ENCODE results near the gene AKR1E2.
A peak's percentile ranks its signal among the peaks of the same experiment; 100 is the strongest.

Gene AKR1E2

DNA sequence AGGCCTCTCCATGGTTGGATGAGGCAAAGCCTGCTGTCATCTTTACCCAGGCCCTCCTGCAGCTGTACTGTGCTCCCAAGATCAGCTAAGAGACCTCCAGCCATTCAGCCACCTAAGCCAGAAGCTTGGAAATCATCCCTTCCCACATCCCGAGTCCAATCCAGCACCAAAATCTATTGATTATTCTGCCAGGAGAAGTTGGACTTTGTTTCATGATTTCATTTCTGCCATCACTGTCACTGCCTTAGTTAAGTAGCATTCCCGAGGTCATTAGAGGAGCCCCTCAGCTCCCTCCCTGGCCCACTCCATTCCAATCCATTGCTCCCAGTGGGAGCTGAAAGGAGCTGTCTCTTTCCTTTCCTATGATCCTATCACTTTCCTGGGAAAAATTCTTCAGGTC lies 14.1 kb downstream of the AKR1E2 start:
- H3K4me1 Mint-ChIP-seq (ENCODE audit: low read depth), result no peaks in the 10 kb centered on the region
- H3K27ac Mint-ChIP-seq, result no peak overlapping the region
- intact Hi-C loops (cut with micrococcal nuclease), result no loop called here

GRCh38 chr10:4843525-4844180 lies 17.6 kb downstream of the AKR1E2 start:
- Mint-ChIP-seq H3K9me3 (no peaks in the 10 kb centered on the region), H3K4me1 (ENCODE audit: low read depth) (peaks cover 15% of the 10 kb centered on the region)

More for the DNA sequence above, 14.1 kb downstream of the AKR1E2 start:
- Mint-ChIP-seq H3K4me3 (no peak overlapping the region), H3K27me3 (no peaks in the 10 kb centered on the region), H3K36me3 (ENCODE audit: low read depth) (peaks cover 30% of the 10 kb centered on the region), H3K9me3 (no peaks in the 10 kb centered on the region)

DNA sequence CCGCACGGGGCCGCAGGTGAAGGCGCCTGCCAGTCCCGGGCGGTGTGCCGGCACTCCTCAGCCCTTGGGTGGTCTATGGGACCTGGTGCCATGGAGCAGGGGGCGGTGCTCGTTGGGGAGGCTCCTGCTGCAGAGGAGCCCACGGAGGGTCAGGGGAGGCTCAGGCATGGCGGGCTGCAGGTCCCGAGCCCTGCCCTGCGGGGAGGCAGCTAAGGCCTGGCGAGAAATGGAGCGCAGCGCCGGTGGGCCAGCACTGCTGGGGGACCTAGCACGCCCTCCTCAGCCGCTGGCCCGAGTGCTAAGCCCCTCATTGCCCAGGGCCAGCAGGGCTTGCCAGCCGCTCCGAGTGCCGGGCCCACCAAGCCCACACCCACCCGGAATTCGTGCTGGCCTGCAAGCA lies 18.9 kb downstream of the AKR1E2 start:
- Mint-ChIP-seq H3K36me3 (ENCODE audit: low read depth) (peaks cover 14% of the 10 kb centered on the region), H3K9me3 (no peaks in the 10 kb centered on the region), H3K27me3 (no peaks in the 10 kb centered on the region), H3K4me3 (no peak overlapping the region), H3K4me1 (ENCODE audit: low read depth) (peaks cover 27% of the 10 kb centered on the region), H3K27ac (no peak overlapping the region)
- intact Hi-C loops (cut with micrococcal nuclease), result no loop called here

More at GRCh38 chr10:4843525-4844180, 17.6 kb downstream of the AKR1E2 start:
- Mint-ChIP-seq H3K4me3 (no peak overlapping the region), H3K36me3 (ENCODE audit: low read depth) (peaks cover 14% of the 10 kb centered on the region), H3K27ac (no peak overlapping the region), H3K27me3 (no peaks in the 10 kb centered on the region)
- intact Hi-C loops (cut with micrococcal nuclease), result no loop called here

DNA sequence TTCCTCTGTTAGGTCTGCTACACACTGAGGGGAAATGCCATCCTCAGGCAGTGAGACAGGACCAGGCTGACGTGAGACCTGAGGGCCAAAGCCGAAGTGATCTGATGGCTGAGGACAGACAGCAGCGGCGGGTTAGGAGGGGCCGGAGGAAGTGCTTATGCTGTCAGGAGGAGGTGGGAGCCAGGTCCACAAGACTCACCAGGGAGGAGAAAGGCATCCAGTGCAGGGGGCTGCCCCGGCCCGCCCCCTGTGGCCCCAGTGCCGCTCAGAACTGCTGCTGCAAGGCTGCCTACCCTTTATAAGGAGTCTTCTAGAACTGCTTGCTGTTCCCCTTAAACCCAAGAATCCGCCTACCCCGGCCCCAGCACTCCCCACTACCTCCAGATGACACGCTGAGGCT lies 19.8 kb downstream of the AKR1E2 start:
- H3K4me3 Mint-ChIP-seq, result no peak overlapping the region
- H3K9me3 Mint-ChIP-seq, result no peaks in the 10 kb centered on the region
- intact Hi-C loops (cut with micrococcal nuclease), result no loop called here
- peaks cover 30% of the 10 kb centered on the region for H3K4me1 Mint-ChIP-seq (ENCODE audit: low read depth)
- no peak overlapping the region for H3K27ac Mint-ChIP-seq
- peaks cover 14% of the 10 kb centered on the region for H3K36me3 Mint-ChIP-seq (ENCODE audit: low read depth)
- H3K27me3 Mint-ChIP-seq, result no peaks in the 10 kb centered on the region

DNA sequence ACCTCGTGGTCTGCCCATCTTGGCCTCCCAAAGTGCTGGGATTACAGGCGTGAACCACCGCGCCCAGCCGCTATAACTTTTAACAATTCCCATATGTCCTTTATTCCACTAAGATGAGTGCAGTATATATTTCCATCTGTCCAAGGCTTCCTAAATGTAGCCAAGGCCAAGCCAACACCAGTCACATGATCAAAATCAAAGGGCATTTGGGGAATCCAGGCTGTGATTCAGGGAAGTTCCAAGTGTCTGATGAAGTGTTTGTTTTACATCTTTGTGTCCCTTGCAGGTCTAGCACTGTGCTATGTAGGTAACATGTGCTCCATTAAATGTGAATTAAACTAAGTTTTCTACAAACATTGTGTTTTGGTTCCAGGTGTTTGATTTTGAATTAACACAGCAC lies 20.8 kb downstream of the AKR1E2 start:
- no peak overlapping the region for H3K27ac Mint-ChIP-seq
- no peak overlapping the region for H3K4me3 Mint-ChIP-seq
- H3K9me3 Mint-ChIP-seq, result no peaks in the 10 kb centered on the region
- peaks cover 14% of the 10 kb centered on the region for H3K36me3 Mint-ChIP-seq (ENCODE audit: low read depth)
- intact Hi-C loops (cut with micrococcal nuclease), result no loop called here
- no peaks in the 10 kb centered on the region for H3K27me3 Mint-ChIP-seq
- H3K4me1 Mint-ChIP-seq (ENCODE audit: low read depth), result peaks cover 30% of the 10 kb centered on the region

DNA sequence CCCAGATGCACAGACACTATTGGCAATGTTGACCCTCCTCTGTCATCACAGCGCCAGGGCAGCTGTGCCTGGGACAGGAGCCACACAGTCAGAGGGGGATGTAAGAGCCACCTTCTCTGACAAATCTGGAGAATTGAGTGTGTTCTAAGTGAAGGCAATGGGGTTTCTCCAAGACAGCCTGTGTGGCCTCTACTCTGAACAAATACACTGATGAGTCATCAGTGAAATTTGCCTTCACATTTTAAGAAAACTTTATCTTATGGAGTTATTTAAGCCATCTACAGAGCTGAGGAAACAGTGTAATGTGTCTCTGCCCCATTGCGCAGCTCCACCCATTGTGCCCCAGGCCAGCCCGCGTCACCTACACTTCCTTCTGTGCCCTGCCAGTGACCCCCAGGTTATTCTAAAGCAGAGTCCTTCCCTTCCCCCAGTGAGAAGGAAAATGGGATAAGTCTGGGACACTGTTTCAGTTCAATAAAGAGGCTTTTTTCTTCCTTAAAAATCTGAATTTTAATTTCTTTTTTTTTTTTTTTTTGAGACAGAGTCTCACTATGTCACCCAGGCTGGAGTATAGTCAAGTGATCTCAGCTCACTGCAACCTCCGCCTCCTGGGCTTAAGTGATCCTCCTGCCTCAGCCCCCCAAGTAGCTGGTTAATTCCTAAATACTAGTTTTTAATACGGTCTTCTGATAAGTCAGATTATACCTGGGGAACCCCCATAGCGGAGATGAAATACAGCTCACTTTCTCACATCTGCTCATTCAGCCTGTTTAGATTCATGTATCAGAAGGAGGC lies 21.8 kb downstream of the AKR1E2 start:
- H3K4me3 Mint-ChIP-seq, result no peak overlapping the region

GRCh38 chr10:4848356-4849041 lies 22.5 kb downstream of the AKR1E2 start:
- H3K4me3 Mint-ChIP-seq, result no peak overlapping the region
- peaks cover 13% of the 10 kb centered on the region for H3K36me3 Mint-ChIP-seq (ENCODE audit: low read depth)
- H3K4me1 Mint-ChIP-seq (ENCODE audit: low read depth), result peaks cover 30% of the 10 kb centered on the region
- peak overlapping the region; percentile 58 for H3K27ac Mint-ChIP-seq
- intact Hi-C loops (cut with micrococcal nuclease), result loop anchor here (1.0 to 2.0 kb wide), 4 partner anchors 32 to 586 kb away; no protein-coding TSS in a partner anchor
- no peaks in the 10 kb centered on the region for H3K27me3 Mint-ChIP-seq
- H3K9me3 Mint-ChIP-seq, result no peaks in the 10 kb centered on the region

More for the DNA sequence above, 21.8 kb downstream of the AKR1E2 start:
- peaks cover 30% of the 10 kb centered on the region for H3K4me1 Mint-ChIP-seq (ENCODE audit: low read depth)
- no peaks in the 10 kb centered on the region for H3K9me3 Mint-ChIP-seq
- intact Hi-C loops (cut with micrococcal nuclease), result loop anchor here (2.0 kb wide), 2 partner anchors 31 to 435 kb away; no protein-coding TSS in a partner anchor
- peak overlapping the region; percentile 7 for H3K27ac Mint-ChIP-seq
- H3K27me3 Mint-ChIP-seq, result no peaks in the 10 kb centered on the region
- H3K36me3 Mint-ChIP-seq (ENCODE audit: low read depth), result peaks cover 14% of the 10 kb centered on the region

GRCh38 chr10:4849042-4849402 lies 23.0 kb downstream of the AKR1E2 start:
- Mint-ChIP-seq H3K4me3 (no peak overlapping the region), H3K27me3 (no peaks in the 10 kb centered on the region), H3K36me3 (ENCODE audit: low read depth) (peaks cover 8% of the 10 kb centered on the region), H3K27ac (peak overlapping the region; percentile 58), H3K9me3 (no peaks in the 10 kb centered on the region), H3K4me1 (ENCODE audit: low read depth) (peaks cover 30% of the 10 kb centered on the region)
- intact Hi-C loops (cut with micrococcal nuclease), result loop anchor here (1.0 to 2.0 kb wide), 4 partner anchors 32 to 585 kb away; no protein-coding TSS in a partner anchor

- Mint-ChIP-seq H3K36me3 (ENCODE audit: low read depth) (peaks cover under 1% of the 10 kb centered on the region), H3K27me3 (no peaks in the 10 kb centered on the region), H3K27ac (no peak overlapping the region), H3K4me3 (peak overlapping the region; percentile 2), H3K4me1 (ENCODE audit: low read depth) (peaks cover 30% of the 10 kb centered on the region), H3K9me3 (no peaks in the 10 kb centered on the region)
- intact Hi-C loops (cut with micrococcal nuclease), result loop anchor here (1.0 to 10.0 kb wide), 5 partner anchors 33 to 585 kb away; partner anchors contain the start of gene AKR1C3
Measured at GRCh38 chr10:4849555-4850242, 23.7 kb downstream of the AKR1E2 start.

GRCh38 chr10:4850397-4850796 lies 24.4 kb downstream of the AKR1E2 start:
- H3K36me3 Mint-ChIP-seq (ENCODE audit: low read depth), result no peaks in the 10 kb centered on the region
- H3K4me3 Mint-ChIP-seq, result no peak overlapping the region
- no peak overlapping the region for H3K27ac Mint-ChIP-seq
- no peaks in the 10 kb centered on the region for H3K27me3 Mint-ChIP-seq
- H3K9me3 Mint-ChIP-seq, result no peaks in the 10 kb centered on the region
- intact Hi-C loops (cut with micrococcal nuclease), result loop anchor here (10.0 kb wide), 1 partner anchor 244 kb away; the partner anchor contains the start of gene AKR1C3
- peaks cover 30% of the 10 kb centered on the region for H3K4me1 Mint-ChIP-seq (ENCODE audit: low read depth)

DNA sequence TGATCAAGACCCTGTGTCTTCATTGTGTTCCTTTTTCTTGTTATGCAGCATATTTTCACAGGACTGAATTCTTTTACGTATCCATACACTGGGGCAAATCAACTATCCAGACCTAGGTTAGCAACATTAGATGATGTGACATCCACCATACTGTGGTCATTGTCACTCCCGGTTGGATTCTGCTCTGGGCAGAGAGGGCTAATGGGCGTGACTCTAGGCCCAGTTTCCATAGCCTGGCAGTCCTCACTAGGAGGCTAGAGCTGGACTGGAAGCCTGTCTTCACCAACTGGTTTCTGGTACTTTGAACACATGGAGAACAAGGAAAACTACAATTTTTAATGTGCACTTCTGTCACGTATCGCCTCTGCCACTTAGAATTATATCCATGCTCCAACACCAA lies 25.2 kb downstream of the AKR1E2 start:
- H3K4me3 Mint-ChIP-seq, result no peak overlapping the region
- no peaks in the 10 kb centered on the region for H3K27me3 Mint-ChIP-seq
- H3K27ac Mint-ChIP-seq, result no peak overlapping the region
- intact Hi-C loops (cut with micrococcal nuclease), result loop anchor here (10.0 kb wide), 1 partner anchor 244 kb away; the partner anchor contains the start of gene AKR1C3
- no peaks in the 10 kb centered on the region for H3K9me3 Mint-ChIP-seq
- no peaks in the 10 kb centered on the region for H3K36me3 Mint-ChIP-seq (ENCODE audit: low read depth)
- peaks cover 30% of the 10 kb centered on the region for H3K4me1 Mint-ChIP-seq (ENCODE audit: low read depth)

- H3K27me3 Mint-ChIP-seq, result no peaks in the 10 kb centered on the region
- H3K27ac Mint-ChIP-seq, result no peak overlapping the region
- no peak overlapping the region for H3K4me3 Mint-ChIP-seq
- H3K36me3 Mint-ChIP-seq (ENCODE audit: low read depth), result no peaks in the 10 kb centered on the region
- intact Hi-C loops (cut with micrococcal nuclease), result loop anchor here (10.0 kb wide), 1 partner anchor 243 kb away; the partner anchor contains the start of gene AKR1C3
- peaks cover 30% of the 10 kb centered on the region for H3K4me1 Mint-ChIP-seq (ENCODE audit: low read depth)
- H3K9me3 Mint-ChIP-seq, result no peaks in the 10 kb centered on the region
Measured at GRCh38 chr10:4851846-4852245, 25.8 kb downstream of the AKR1E2 start.

DNA sequence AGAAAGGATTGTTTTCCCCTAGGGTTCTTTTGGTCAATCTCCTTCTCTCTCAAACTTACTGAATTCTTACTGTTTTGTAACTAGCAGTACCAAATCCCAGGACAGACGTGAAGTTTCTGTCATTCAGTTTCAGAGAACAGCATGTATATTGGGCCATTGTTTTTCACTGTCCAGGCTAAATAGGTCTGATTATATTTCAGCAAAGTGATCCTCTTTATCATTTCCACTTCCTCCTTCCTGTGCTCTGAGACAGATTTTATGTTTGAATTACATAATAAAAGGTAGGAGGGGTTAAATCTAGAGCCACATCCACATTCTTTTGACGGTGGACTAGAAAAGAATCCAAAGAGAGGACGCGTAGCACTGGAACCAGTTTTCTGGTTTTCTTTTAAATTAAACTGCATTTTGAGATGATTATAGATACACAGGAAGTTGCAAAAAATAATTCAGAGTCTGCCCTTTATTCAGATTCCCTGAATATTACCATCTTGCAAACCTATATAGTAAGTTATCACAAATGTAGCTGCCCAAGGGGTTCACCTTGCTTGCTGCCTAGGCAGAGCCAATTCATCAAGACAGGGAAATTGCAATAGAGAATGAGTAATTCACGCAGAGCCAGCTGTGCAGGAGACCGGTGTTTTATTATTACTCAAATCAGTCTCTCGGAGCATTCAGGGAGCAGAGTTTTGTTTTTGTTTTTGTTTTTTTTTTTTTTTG lies 40.1 kb downstream of the AKR1E2 start:
- Mint-ChIP-seq H3K4me3 (no peak overlapping the region), H3K9me3 (no peaks in the 10 kb centered on the region), H3K27me3 (no peaks in the 10 kb centered on the region), H3K36me3 (ENCODE audit: low read depth) (no peaks in the 10 kb centered on the region), H3K27ac (no peak overlapping the region), H3K4me1 (ENCODE audit: low read depth) (no peaks in the 10 kb centered on the region)
- intact Hi-C loops (cut with micrococcal nuclease), result no loop called here
